Liver (tissue), 9 donors: Measurements from ENCODE around the gene SIM2. TPM values are rescaled to one million over a fixed set of nuclear protein-coding genes. Genes with fewer than 3 reads are reported as not detected.
A peak's percentile ranks its signal among the peaks of the same experiment; 100 is the strongest.

Source experiments
- DNase-seq: peaks from one replicate; pipeline ENCODE4 v3.0.0-alpha.2; 2017; ENCODE audit warnings: low spot score
- H3K27ac ChIP-seq, 2 donors: one replicate each; pipeline ENCODE4 v1.7.0; 2013; ENCODE audit warnings: inconsistent platforms in 2 of 2, low read length in 2 of 2, control low read depth in 1 of 2, low read depth in 1 of 2, mild to moderate bottlenecking in 1 of 2
- H3K27me3 ChIP-seq, 4 donors: one replicate each; pipeline versions ENCODE4 v1.6.1 to v1.7.0; 2013; ENCODE audit warnings: low read length in 3 of 4, inconsistent platforms in 1 of 4, mild to moderate bottlenecking in 1 of 4, moderate library complexity in 1 of 4; ENCODE audit not compliant: control insufficient read depth in 4 of 4, insufficient read depth in 4 of 4
- H3K36me3 ChIP-seq, 4 donors: one replicate each; pipeline versions ENCODE4 v1.6.1 to v1.7.0; 2013; ENCODE audit warnings: low read length in 3 of 4, mild to moderate bottlenecking in 3 of 4, low read depth in 1 of 4, moderate library complexity in 1 of 4; ENCODE audit not compliant: control insufficient read depth in 4 of 4, insufficient read depth in 3 of 4
- H3K4me1 ChIP-seq, 4 donors: one replicate each; pipeline versions ENCODE4 v1.6.1 to v1.7.0; 2013; ENCODE audit warnings: low read length in 3 of 4, mild to moderate bottlenecking in 3 of 4, moderate library complexity in 1 of 4; ENCODE audit not compliant: control insufficient read depth in 4 of 4, insufficient read depth in 4 of 4
- H3K4me3 ChIP-seq, 3 donors: one replicate each; pipeline versions ENCODE4 v1.6.1 to v1.7.0; 2013; ENCODE audit warnings: low read length in 3 of 3, control low read depth in 1 of 3, low read depth in 1 of 3, mild to moderate bottlenecking in 1 of 3
- H3K9ac ChIP-seq, 2 donors: one replicate each; pipeline ENCODE4 v1.7.0; 2013; ENCODE audit warnings: low read length in 2 of 2, mild to moderate bottlenecking in 2 of 2, moderate library complexity in 2 of 2, control low read depth in 1 of 2, low read depth in 1 of 2
- H3K9me3 ChIP-seq, 4 donors: one replicate each; pipeline versions ENCODE4 v1.6.1 to v1.7.0; 2013; ENCODE audit warnings: low read length in 3 of 4; ENCODE audit not compliant: control insufficient read depth in 4 of 4
- FOXA1 ChIP-seq: IDR thresholded peaks from 2 replicates; pipeline ENCODE4 v1.6.1; 2016; ENCODE audit warnings: antibody characterized with exemption
- GABPA ChIP-seq, 2 donors: IDR thresholded peaks in 1 of 2; conservative IDR thresholded peaks in 1 of 2; 2 replicates each; pipeline ENCODE4 v1.6.1; 2016; ENCODE audit warnings: antibody characterized with exemption in 2 of 2, mild to moderate bottlenecking in 1 of 2, moderate library complexity in 1 of 2
- HNF4A ChIP-seq, 2 donors: conservative IDR thresholded peaks; 2 replicates each; pipeline ENCODE4 v1.6.1; 2016; ENCODE audit warnings: antibody characterized with exemption in 2 of 2, mild to moderate bottlenecking in 2 of 2
- HNF4G ChIP-seq: IDR thresholded peaks from 2 replicates; pipeline ENCODE4 v1.6.1; 2016; ENCODE audit warnings: antibody characterized with exemption
- NR2F2 ChIP-seq: IDR thresholded peaks from 2 replicates; pipeline ENCODE4 v1.6.1; 2016; ENCODE audit warnings: antibody characterized with exemption
- RAD21 ChIP-seq, 2 donors: IDR thresholded peaks; 2 replicates each; pipeline ENCODE4 v1.6.1; 2016; ENCODE audit warnings: antibody characterized with exemption in 2 of 2, mild to moderate bottlenecking in 2 of 2
- TAF1 ChIP-seq: conservative IDR thresholded peaks from 2 replicates; pipeline ENCODE4 v1.6.1; 2016; ENCODE audit warnings: antibody characterized with exemption, mild to moderate bottlenecking
- YY1 ChIP-seq: IDR thresholded peaks from 2 replicates; pipeline ENCODE4 v1.6.1; 2016; ENCODE audit warnings: antibody characterized with exemption, mild to moderate bottlenecking
- WGBS: extraction: QIAGEN DNeasy Blood & Tissue Kit; methylation state at CpG from one replicate; pipeline ENCODE4 v1.1.7; 2013; 5-methylcytosine and 5-hydroxymethylcytosine counted together
- polyA plus RNA-seq, 2 donors: library from polyadenylated mRNA; stranded (reverse) in 1 of 2; unstranded in 1 of 2; fragments of 200-250 nt in 1 of 2; fragments of >200 nt in 1 of 2; fragmentation: Nextera tagmentation in 1 of 2; extraction: Ambion mirVana in 1 of 2; gene quantifications; one replicate each; pipeline versions ENCODE4 v1.2.1 to v1.2.3, GENCODE V29; 2013 to 2015
- total RNA-seq, 2 donors: library from RNA; depleted of rRNA; stranded (reverse); fragments of >200 nt; gene quantifications; one replicate each; pipeline ENCODE4 v1.2.3, GENCODE V29; 2014
- TF ChIP-seq, protein P1 (sequence below): IDR thresholded peaks from 2 replicates; pipeline ENCODE4 v1.6.1; 2016; ENCODE audit warnings: antibody characterized with exemption, mild to moderate bottlenecking
- TF ChIP-seq, protein P2 (sequence below): IDR thresholded peaks from 2 replicates; pipeline ENCODE4 v1.6.1; 2016; ENCODE audit warnings: antibody characterized with exemption
- TF ChIP-seq, protein P3 (sequence below): IDR thresholded peaks from 2 replicates; pipeline ENCODE4 v1.6.1; 2016; ENCODE audit warnings: antibody characterized with exemption
- TF ChIP-seq, protein P4 (sequence below): IDR thresholded peaks from 2 replicates; pipeline ENCODE4 v1.6.1; 2016; ENCODE audit warnings: antibody characterized with exemption
- TF ChIP-seq, protein P5 (sequence below): fragments of 150-350 bp; IDR thresholded peaks from 2 replicates; pipeline ENCODE4 v1.5.1; 2017; ENCODE audit warnings: improper control_type of control experiment, low read depth, low read length; ENCODE audit not compliant: missing input control
- donor health status: healthy.
- donor health status: healthy.
- donor health status: healthy.
- donor health status: healthy.
- donor health status: healthy.

Gene SIM2
- total and polyA plus RNA-seq, 4 donors: 0.19 TPM; not detected in 3

DNA sequence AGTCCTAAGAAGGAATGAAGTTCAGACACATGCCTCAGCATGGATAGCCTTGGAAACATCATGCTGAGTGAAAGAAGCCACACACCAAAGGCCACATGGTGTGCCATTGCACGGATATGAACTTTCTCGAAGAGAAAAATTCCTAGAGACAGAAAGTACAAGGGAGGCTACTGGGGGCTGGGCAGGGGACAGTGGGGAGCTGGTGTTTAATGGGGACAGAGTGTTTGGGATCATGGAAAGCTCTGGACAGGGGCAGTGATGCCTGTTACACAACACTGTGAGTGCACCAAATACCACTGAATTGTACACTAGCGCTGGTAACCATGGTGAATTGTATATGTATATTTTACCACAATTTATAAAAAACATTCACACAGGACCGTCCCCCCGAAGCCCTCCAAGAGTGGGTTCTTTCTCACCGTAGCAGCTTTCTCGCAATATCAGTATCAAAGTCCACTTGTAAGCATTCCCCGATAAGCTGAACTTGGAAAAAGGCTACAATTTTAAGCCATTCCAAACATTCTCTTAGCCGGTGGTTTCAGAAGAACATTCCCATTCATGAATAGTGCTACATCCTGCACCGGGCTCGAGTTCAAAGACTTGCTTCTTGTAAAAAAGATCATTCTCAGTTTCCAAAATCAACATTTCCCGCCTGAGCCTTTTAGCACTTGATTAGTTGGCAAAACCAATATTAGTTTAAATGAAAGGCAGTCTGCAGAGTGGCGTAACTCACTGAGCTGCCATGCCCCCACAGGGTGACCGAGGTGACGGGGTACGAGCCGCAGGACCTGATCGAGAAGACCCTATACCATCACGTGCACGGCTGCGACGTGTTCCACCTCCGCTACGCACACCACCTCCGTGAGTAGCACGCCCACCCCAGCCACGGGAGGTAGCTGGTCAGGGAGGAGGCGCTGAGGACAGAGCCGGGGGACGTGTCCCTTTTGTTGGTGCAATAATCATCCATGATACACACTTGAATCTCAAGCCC lies 31.7 kb downstream of the SIM2 start:
- no peaks in the 10 kb centered on the region for H3K9me3 ChIP-seq
- H3K27me3 ChIP-seq: no peaks in the 10 kb centered on the region
- H3K9ac ChIP-seq: no peak overlapping the region
- TF ChIP-seq HNF4A (conservative IDR thresholded peaks at IDR 0.05) (peak; percentile 33 to 56), GABPA (IDR thresholded peaks at IDR 0.05 in 1 of 2, conservative IDR thresholded peaks at IDR 0.05 in 1 of 2) (no peak), NR2F2 (no peak), HNF4G (no peak)
- TF ChIP-seq, protein P1, sequence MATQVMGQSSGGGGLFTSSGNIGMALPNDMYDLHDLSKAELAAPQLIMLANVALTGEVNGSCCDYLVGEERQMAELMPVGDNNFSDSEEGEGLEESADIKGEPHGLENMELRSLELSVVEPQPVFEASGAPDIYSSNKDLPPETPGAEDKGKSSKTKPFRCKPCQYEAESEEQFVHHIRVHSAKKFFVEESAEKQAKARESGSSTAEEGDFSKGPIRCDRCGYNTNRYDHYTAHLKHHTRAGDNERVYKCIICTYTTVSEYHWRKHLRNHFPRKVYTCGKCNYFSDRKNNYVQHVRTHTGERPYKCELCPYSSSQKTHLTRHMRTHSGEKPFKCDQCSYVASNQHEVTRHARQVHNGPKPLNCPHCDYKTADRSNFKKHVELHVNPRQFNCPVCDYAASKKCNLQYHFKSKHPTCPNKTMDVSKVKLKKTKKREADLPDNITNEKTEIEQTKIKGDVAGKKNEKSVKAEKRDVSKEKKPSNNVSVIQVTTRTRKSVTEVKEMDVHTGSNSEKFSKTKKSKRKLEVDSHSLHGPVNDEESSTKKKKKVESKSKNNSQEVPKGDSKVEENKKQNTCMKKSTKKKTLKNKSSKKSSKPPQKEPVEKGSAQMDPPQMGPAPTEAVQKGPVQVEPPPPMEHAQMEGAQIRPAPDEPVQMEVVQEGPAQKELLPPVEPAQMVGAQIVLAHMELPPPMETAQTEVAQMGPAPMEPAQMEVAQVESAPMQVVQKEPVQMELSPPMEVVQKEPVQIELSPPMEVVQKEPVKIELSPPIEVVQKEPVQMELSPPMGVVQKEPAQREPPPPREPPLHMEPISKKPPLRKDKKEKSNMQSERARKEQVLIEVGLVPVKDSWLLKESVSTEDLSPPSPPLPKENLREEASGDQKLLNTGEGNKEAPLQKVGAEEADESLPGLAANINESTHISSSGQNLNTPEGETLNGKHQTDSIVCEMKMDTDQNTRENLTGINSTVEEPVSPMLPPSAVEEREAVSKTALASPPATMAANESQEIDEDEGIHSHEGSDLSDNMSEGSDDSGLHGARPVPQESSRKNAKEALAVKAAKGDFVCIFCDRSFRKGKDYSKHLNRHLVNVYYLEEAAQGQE: no peak
- TF ChIP-seq, protein P2, sequence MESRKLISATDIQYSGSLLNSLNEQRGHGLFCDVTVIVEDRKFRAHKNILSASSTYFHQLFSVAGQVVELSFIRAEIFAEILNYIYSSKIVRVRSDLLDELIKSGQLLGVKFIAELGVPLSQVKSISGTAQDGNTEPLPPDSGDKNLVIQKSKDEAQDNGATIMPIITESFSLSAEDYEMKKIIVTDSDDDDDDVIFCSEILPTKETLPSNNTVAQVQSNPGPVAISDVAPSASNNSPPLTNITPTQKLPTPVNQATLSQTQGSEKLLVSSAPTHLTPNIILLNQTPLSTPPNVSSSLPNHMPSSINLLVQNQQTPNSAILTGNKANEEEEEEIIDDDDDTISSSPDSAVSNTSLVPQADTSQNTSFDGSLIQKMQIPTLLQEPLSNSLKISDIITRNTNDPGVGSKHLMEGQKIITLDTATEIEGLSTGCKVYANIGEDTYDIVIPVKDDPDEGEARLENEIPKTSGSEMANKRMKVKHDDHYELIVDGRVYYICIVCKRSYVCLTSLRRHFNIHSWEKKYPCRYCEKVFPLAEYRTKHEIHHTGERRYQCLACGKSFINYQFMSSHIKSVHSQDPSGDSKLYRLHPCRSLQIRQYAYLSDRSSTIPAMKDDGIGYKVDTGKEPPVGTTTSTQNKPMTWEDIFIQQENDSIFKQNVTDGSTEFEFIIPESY: no peak
- TF ChIP-seq, protein P3, sequence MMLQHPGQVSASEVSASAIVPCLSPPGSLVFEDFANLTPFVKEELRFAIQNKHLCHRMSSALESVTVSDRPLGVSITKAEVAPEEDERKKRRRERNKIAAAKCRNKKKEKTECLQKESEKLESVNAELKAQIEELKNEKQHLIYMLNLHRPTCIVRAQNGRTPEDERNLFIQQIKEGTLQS: no peak
- WGBS: 52% methylated on average over 30 of the region's 30 CpGs
- H3K27ac ChIP-seq: no peak overlapping the region
- DNase-seq: no peak
- no peak overlapping the region for H3K4me3 ChIP-seq
- no peaks in the 10 kb centered on the region for H3K36me3 ChIP-seq
- H3K4me1 ChIP-seq: peaks cover 0 to 5% (median 4%) of the 10 kb centered on the region in 4 donors

DNA sequence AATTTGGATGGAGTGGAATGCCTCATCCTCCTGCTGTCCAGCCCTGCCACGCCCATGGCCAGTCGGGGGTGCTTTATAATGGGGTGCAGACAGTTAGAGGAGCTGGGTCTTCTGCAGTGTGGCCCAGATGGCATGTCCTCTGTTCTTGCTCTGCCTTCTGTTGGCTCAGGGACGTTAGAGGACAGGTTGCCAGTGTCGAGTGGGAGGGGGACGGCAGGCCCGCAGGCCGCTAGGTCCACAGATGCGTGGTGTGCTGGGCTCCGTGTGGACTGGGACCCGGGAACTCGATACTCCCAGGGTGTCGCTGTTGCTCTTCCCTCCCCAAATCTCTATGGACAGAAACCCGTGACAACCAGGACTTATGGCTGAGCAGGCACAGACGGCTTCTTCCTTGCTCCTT lies 33.3 kb downstream of the SIM2 start:
- Histone ChIP-seq H3K9me3 (no peaks in the 10 kb centered on the region), H3K27ac (no peak overlapping the region), H3K36me3 (no peaks in the 10 kb centered on the region), H3K4me1 (peaks cover 0 to 5% (median 4%) of the 10 kb centered on the region in 4 donors), H3K4me3 (no peak overlapping the region), H3K27me3 (no peaks in the 10 kb centered on the region), H3K9ac (no peak overlapping the region)
- WGBS: 78% methylated on average over 14 of the region's 14 CpGs
- no peak for TF ChIP-seq TAF1
- no peak for TF ChIP-seq NR2F2
- no peak for TF ChIP-seq YY1
- no peak for DNase-seq

DNA sequence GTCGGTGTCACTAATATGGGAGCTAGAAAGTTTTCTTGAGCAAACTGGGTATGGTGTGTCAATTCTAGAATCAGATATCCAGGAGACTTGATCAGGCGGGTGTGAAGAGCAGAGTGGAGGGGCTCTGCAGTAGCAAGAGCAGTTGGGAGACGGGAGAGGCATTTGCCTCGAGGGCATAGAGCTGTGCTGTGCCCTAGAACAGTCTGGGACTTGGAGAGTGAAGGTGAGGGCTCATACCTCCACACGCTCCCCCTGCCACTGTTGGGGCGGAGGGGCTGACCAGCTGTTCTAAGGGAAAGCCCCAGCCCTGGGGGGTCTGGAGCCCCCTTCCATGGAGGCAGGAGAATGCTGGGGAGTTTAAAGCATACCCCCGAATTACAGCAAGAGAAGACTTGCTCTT lies 33.8 kb downstream of the SIM2 start:
- TF ChIP-seq FOXA1 (no peak), RAD21 (IDR thresholded peaks at IDR 0.05) (no peak), YY1 (no peak), GABPA (IDR thresholded peaks at IDR 0.05 in 1 of 2, conservative IDR thresholded peaks at IDR 0.05 in 1 of 2) (no peak), TAF1 (no peak)
- TF ChIP-seq, protein P3: no peak
- TF ChIP-seq, protein P4, sequence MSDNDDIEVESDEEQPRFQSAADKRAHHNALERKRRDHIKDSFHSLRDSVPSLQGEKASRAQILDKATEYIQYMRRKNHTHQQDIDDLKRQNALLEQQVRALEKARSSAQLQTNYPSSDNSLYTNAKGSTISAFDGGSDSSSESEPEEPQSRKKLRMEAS: no peak
- TF ChIP-seq, protein P5, sequence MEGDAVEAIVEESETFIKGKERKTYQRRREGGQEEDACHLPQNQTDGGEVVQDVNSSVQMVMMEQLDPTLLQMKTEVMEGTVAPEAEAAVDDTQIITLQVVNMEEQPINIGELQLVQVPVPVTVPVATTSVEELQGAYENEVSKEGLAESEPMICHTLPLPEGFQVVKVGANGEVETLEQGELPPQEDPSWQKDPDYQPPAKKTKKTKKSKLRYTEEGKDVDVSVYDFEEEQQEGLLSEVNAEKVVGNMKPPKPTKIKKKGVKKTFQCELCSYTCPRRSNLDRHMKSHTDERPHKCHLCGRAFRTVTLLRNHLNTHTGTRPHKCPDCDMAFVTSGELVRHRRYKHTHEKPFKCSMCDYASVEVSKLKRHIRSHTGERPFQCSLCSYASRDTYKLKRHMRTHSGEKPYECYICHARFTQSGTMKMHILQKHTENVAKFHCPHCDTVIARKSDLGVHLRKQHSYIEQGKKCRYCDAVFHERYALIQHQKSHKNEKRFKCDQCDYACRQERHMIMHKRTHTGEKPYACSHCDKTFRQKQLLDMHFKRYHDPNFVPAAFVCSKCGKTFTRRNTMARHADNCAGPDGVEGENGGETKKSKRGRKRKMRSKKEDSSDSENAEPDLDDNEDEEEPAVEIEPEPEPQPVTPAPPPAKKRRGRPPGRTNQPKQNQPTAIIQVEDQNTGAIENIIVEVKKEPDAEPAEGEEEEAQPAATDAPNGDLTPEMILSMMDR: no peak
- Histone ChIP-seq H3K4me1 (peaks cover 0 to 5% (median 4%) of the 10 kb centered on the region in 4 donors), H3K9me3 (no peaks in the 10 kb centered on the region), H3K27ac (no peak overlapping the region), H3K36me3 (no peaks in the 10 kb centered on the region), H3K4me3 (no peak overlapping the region), H3K9ac (no peak overlapping the region), H3K27me3 (no peaks in the 10 kb centered on the region)
- 88% methylated on average over 7 of the region's 7 CpGs for WGBS
- no peak for DNase-seq
